Esophagus squamous epithelium (tissue), 5 donors: ENCODE results near the gene PFDN4. TPM values are rescaled to one million over a fixed set of nuclear protein-coding genes. Genes with fewer than 3 reads are reported as not detected.

Source experiments
- DNase-seq: peaks from one replicate; lab custom pipeline; 2025; lab: John Stamatoyannopoulos, UW
- H3K27ac ChIP-seq, 4 donors: fragments of 200-600 bp; sonication (generic); one replicate each; pipeline ENCODE4 v1.5.1; 2016 to 2019; ENCODE audit warnings: mild to moderate bottlenecking in 1 of 4
- H3K27me3 ChIP-seq, 4 donors: fragments of 200-600 bp; sonication (generic); 1 replicate in 3 of 4; 2 replicates in 1 of 4; pipeline versions ENCODE4 v1.5.1 to v1.6.0; 2017 to 2021; ENCODE audit warnings: antibody characterized with exemption in 1 of 4
- H3K36me3 ChIP-seq, 3 donors: fragments of 200-600 bp; sonication (generic); one replicate each; pipeline ENCODE4 v1.5.1; 2016 to 2019
- H3K4me1 ChIP-seq, 3 donors: fragments of 200-600 bp; sonication (generic); one replicate each; pipeline ENCODE4 v1.5.1; 2017 to 2019
- H3K4me3 ChIP-seq, 4 donors: fragments of 200-600 bp; sonication (generic); 1 replicate in 3 of 4; 2 replicates in 1 of 4; pipeline ENCODE4 v1.5.1; 2016 to 2019; ENCODE audit warnings: mild to moderate bottlenecking in 2 of 4, moderate library complexity in 1 of 4
- H3K9me3 ChIP-seq, 3 donors: fragments of 200-600 bp; sonication (generic); one replicate each; pipeline ENCODE4 v1.5.1; 2016 to 2019
- POLR2A ChIP-seq, 4 donors: fragments of 450-650 bp; IDR thresholded peaks; one replicate each; pipeline ENCODE4 v1.6.1; 2017; ENCODE audit warnings: antibody characterized with exemption in 4 of 4, mild to moderate bottlenecking in 4 of 4, moderate library complexity in 3 of 4
- WGBS, 2 donors: methylation state at CpG; one replicate each; pipeline ENCODE4 v1.1.5; 2018; 5-methylcytosine and 5-hydroxymethylcytosine counted together
- intact Hi-C: fragments of 100-400 bp; cut with DNase I; formaldehyde crosslinking; loops from one replicate; pipeline ENCODE4 v1.15.0; 2022
- total RNA-seq, 4 donors: library from RNA; depleted of rRNA; stranded (reverse); fragments of >200 nt; gene quantifications; one replicate each; pipeline ENCODE4 v1.1.0, GENCODE V29; 2016
- TF ChIP-seq, protein P1 (sequence below), 6 experiments: fragments of 450-650 bp in 4 of 6; fragments of 200-600 bp in 2 of 6; sonication (generic) in 2 of 6; IDR thresholded peaks; one replicate each; pipeline ENCODE4 v1.5.1; 2016 to 2019; ENCODE audit warnings: antibody characterized with exemption in 6 of 6, mild to moderate bottlenecking in 4 of 6, moderate library complexity in 4 of 6
- donor health status: DM: yes; HTN: yes; CAD: no.

Gene PFDN4
- total RNA-seq, 4 donors from 2014 or later = 39.0 to 68.9 (median 46.4) TPM

DNA sequence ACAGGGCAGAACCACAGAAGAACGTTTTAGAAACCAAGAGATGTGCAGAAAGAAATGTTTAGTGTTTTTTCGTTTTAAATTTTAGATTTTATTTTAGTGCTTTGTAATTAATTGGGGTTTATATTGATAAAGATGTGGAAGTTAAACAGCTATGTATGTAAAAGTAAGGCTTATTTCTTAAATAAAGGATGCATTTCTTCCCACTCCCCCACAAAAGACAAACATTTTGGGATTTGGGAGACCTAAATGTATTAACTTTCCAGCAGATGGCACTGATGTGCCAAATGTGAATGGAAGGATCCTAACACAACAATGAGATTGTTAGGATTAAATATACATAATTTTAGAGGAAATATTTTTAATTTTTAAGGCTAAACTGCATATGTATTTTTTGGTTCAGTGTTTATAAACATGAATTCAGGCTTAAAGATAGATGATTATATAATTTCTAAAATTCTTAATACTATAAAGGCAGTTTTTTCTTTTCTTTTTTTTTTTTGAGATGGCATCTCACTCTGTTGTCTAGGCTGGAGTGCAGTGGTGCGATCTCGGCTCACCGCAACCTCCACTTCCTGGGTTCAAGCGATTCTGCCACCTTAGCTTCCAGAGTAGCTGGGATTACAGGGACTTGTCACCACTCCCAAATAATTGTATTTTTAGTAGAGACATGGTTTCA, 12.0 kb downstream of the PFDN4 start:
- no peaks in the 10 kb centered on the region for H3K9me3 ChIP-seq
- TF ChIP-seq POLR2A (IDR thresholded peaks at IDR 0.05) = no peak
- TF ChIP-seq, protein P1, sequence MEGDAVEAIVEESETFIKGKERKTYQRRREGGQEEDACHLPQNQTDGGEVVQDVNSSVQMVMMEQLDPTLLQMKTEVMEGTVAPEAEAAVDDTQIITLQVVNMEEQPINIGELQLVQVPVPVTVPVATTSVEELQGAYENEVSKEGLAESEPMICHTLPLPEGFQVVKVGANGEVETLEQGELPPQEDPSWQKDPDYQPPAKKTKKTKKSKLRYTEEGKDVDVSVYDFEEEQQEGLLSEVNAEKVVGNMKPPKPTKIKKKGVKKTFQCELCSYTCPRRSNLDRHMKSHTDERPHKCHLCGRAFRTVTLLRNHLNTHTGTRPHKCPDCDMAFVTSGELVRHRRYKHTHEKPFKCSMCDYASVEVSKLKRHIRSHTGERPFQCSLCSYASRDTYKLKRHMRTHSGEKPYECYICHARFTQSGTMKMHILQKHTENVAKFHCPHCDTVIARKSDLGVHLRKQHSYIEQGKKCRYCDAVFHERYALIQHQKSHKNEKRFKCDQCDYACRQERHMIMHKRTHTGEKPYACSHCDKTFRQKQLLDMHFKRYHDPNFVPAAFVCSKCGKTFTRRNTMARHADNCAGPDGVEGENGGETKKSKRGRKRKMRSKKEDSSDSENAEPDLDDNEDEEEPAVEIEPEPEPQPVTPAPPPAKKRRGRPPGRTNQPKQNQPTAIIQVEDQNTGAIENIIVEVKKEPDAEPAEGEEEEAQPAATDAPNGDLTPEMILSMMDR (IDR thresholded peaks at IDR 0.05) = peak in 5 of 6 experiments; percentile 36 to 61 (median 38)
- intact Hi-C loops = loop anchor here (5.0 kb wide), 1 partner anchor 427 kb away; no protein-coding TSS in a partner anchor
- peaks cover 0 to 4% (median 0%) of the 10 kb centered on the region in 3 donors for H3K4me1 ChIP-seq
- no peak overlapping the region for H3K27ac ChIP-seq
- H3K4me3 ChIP-seq = no peak overlapping the region
- 67 to 81% methylated on average over 6 of the region's 6 CpGs for WGBS, 2 donors
- no peaks in the 10 kb centered on the region for H3K27me3 ChIP-seq
- DNase-seq = no peak
- H3K36me3 ChIP-seq = peaks cover 0 to 39% (median 10%) of the 10 kb centered on the region in 3 donors

DNA sequence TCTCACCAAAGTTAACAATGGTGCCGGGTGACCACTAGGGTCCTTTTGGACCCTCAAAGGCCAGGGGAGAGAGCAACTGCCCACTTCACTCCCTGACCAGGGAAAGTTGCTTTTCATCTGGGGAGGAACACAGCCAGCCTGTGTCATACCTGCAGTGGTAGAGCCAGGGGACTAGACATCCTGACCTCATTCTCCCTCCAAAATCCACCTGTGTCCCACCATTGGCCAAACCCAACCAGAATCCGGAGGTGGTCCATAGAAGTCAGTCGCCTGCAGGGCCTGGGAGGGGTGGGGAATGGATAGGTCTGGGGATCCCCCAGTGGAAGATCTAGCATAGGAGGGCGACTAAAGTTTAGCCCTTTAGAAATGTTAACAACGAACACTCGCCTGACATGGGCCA, 12.8 kb downstream of the PFDN4 start:
- 83 to 93% methylated on average over 4 to 6 of the region's 6 CpGs for WGBS, 2 donors
- no peak overlapping the region for H3K27ac ChIP-seq
- peaks cover 0 to 31% (median 7%) of the 10 kb centered on the region in 3 donors for H3K36me3 ChIP-seq
- H3K9me3 ChIP-seq = no peaks in the 10 kb centered on the region
- no peaks in the 10 kb centered on the region for H3K27me3 ChIP-seq
- no peak overlapping the region for H3K4me3 ChIP-seq
- H3K4me1 ChIP-seq = peaks cover 0 to 4% (median 0%) of the 10 kb centered on the region in 3 donors
- no peak for DNase-seq
- no peak for TF ChIP-seq POLR2A (IDR thresholded peaks at IDR 0.05)
- TF ChIP-seq, protein P1 (IDR thresholded peaks at IDR 0.05) = no peak
- intact Hi-C loops = no loop called here

DNA sequence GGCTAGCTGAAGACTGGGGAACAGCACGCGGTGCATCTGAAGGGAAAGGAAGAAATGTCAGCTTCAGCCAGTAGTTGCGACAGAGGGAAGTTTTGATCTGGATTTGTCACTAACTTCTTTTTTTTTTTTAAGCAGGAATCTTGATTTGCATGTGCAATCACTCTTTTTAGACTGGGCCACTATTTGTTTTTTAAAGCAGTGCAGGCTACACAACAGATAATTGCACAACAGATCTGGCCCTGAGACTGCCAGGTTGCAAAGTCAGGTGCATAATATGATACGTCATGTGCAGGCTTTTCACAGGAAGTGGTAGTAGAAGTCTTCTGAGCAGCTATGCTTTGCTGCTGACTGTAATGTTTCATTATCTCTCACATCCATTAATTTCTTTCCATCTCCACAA, 13.5 kb downstream of the PFDN4 start:
- peaks cover 0 to 4% (median 0%) of the 10 kb centered on the region in 3 donors for H3K4me1 ChIP-seq
- peaks cover 0 to 24% (median 7%) of the 10 kb centered on the region in 3 donors for H3K36me3 ChIP-seq
- 70% methylated on average over 4 of the region's 4 CpGs for WGBS, 2 donors
- TF ChIP-seq POLR2A (IDR thresholded peaks at IDR 0.05) = no peak
- TF ChIP-seq, protein P1 (IDR thresholded peaks at IDR 0.05) = no peak
- H3K27me3 ChIP-seq = no peaks in the 10 kb centered on the region
- H3K4me3 ChIP-seq = no peak overlapping the region
- DNase-seq = no peak
- no peaks in the 10 kb centered on the region for H3K9me3 ChIP-seq
- intact Hi-C loops = no loop called here
- H3K27ac ChIP-seq = no peak overlapping the region

DNA sequence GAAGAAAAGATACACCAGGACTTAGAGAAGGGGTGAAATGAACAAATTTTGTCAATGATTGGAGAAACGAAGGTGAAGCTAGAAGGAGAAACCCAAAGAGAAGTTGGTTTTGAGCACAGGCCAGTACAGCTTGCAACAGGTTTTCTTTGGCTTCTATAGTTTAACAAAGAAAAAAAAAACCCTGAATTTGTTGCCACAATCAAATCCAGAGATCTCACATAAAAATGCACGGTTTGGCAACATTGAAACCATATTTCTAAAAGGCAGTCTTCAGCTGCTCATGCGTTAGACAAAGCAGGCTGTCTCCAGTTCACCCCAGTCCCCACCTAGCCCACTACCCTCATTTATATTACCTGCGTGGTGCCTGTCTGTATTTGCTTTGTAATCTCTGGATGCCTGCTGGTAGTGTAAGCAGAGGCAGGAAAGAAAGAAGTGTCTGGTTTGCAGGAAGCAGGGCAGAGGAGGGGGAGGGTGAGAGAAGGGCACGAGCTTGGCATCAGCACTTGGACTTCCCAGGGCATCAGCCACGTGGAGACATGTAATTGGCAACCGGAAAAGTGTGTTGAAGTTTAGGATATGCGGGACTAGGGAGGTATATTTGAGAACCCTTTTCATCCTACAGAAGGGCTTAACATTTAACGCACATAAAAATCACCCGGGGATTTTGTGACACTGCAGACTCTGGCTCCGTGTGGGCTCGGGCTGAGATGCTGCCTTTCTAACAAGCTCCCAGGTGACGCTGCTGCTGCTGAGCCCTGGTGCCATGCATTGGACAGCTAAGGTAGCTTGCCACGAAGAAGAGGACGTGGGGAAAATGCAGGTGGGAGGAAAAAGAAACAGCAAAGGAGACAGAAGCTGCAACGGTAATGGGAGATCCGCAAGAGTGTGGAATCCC, 14.4 kb downstream of the PFDN4 start:
- Histone ChIP-seq H3K4me1 (peaks cover 0 to 4% (median 0%) of the 10 kb centered on the region in 3 donors), H3K4me3 (no peak overlapping the region), H3K27me3 (no peaks in the 10 kb centered on the region), H3K27ac (no peak overlapping the region), H3K36me3 (peaks cover 0 to 15% (median 1%) of the 10 kb centered on the region in 3 donors), H3K9me3 (no peaks in the 10 kb centered on the region)
- intact Hi-C loops = no loop called here
- no peak for DNase-seq
- TF ChIP-seq POLR2A (IDR thresholded peaks at IDR 0.05) = no peak
- TF ChIP-seq, protein P1 (IDR thresholded peaks at IDR 0.05) = no peak
- 47 to 59% methylated on average over 17 of the region's 17 CpGs for WGBS, 2 donors
